MG63 (cell line): ENCODE results near the gene SIGLEC1. TPM values are rescaled to one million over a fixed set of nuclear protein-coding genes. Genes with fewer than 3 reads are reported as not detected.

ENCODE experiments used
- DNase-seq: peaks from one replicate; pipeline ENCODE4 v3.0.0-alpha.2; 2020
- H3K27me3 ChIP-seq: fragments of 250-450 bp; sonication (Bioruptor Pico); 2 replicates; pipeline ENCODE4 v1.5.1; 2020; ENCODE audit warnings: mild to moderate bottlenecking, moderate library complexity
- H3K36me3 ChIP-seq: fragments of 250-450 bp; sonication (Bioruptor Pico); 2 replicates; pipeline ENCODE4 v1.5.1; 2020; ENCODE audit warnings: mild to moderate bottlenecking, moderate library complexity
- H3K4me3 ChIP-seq: fragments of 250-450 bp; sonication (Bioruptor Pico); 2 replicates; pipeline ENCODE4 v1.5.1; 2020; ENCODE audit warnings: mild to moderate bottlenecking, moderate library complexity
- H3K9me3 ChIP-seq: fragments of 250-450 bp; sonication (Bioruptor Pico); 2 replicates; pipeline ENCODE4 v1.5.1; 2020; ENCODE audit warnings: mild to moderate bottlenecking, moderate library complexity
- total RNA-seq: library from RNA; depleted of rRNA; stranded (reverse); fragments of >200 nt; shearing (Covaris generic); gene quantifications from 2 replicates; pipeline ENCODE4 v1.2.3, GENCODE V29; 2014; ENCODE audit warnings: low replicate concordance; rRNA removed

The SIGLEC1 gene
- total RNA-seq, 1 experiment from 2014 or later = not detected

DNA sequence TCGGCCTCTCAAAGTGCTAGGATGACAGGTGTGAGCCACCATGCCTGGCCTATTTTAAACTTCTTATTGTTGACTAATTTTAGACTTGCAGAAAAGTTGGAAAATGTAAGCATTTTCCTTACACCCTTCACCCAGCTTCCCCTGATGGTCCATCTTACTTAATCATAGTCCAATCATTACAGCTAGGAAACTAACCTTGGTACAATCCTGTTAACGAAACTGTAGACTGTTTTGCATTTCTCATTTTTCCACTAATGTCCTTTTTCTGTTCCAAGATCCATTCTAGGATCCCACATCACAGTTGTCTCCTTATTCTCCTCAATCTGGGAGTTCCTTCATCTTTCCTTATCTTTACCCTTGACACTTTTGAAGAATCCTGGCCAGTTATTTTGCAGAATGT is 48.5 kb downstream of the SIGLEC1 start:
- H3K9me3 ChIP-seq = no peaks in the 10 kb centered on the region
- no peaks in the 10 kb centered on the region for H3K27me3 ChIP-seq
- H3K36me3 ChIP-seq = no peaks in the 10 kb centered on the region
- no peak for DNase-seq
- H3K4me3 ChIP-seq = no peak overlapping the region

DNA sequence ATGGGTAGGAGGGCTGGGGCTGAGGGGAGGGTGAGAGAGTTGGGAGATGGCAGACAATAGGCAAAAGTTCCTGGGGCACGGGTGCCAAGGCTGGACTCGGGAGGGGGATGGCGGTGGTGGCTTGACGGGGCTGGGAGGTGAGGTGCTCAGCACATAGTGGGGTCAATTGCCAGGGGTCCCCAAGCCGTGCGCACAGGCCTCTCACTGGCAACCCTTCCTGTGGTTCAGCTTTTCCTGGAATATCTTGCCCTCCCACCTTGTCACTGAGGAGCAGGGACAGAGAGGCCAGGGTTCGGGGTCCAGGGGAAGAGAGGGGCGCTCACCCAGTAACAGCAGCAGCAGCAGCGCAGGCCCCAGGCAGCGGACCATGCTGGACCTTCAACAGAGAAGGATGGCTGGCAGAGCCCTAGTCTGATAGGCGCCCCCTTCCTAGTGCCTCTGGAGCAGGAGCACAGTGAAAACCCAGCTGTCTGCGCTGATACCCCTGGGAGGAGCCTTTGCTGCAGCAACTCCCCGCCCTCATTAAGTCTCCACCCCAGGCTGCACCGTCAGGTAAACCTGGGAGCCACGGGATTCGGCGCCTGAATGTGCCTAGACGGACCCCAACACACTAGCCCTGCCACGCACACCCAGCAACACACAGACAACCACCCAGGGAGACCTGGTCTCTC is 49.2 kb downstream of the SIGLEC1 start, which contains the start of gene GFRA4:
Gene GFRA4 (minus strand): TSS at position 369 of the 671 bp plus-strand sequence. CDS start 0 bp downstream, at position 369.
- no peak within 1 kb of the TSS for H3K4me3 ChIP-seq
- DNase-seq = no peak
- no peaks in the 10 kb centered on the region for H3K9me3 ChIP-seq
- H3K27me3 ChIP-seq = no peaks in the 10 kb centered on the region
- H3K36me3 ChIP-seq = no peaks in the 10 kb centered on the region

Other genes with a start within 250 kb of the SIGLEC1 start
- 6.6 and 7.1 TPM in 2 replicates for gene ATRN, start 241.6 kb downstream of the SIGLEC1 start, total RNA-seq
- not detected in 2 replicates for gene GFRA4, start 49.2 kb downstream of the SIGLEC1 start, total RNA-seq
- gene ADAM33, start 30.6 kb downstream of the SIGLEC1 start, total RNA-seq = 4.9 and 7.3 TPM in 2 replicates
- 0.03 TPM in 1 of 2 replicates, not detected in the other for gene HSPA12B, start 20.1 kb upstream of the SIGLEC1 start, total RNA-seq
- gene ADISSP, start 55.2 kb upstream of the SIGLEC1 start, total RNA-seq = 42.8 and 66.6 TPM in 2 replicates
- gene SPEF1, start 68.8 kb upstream of the SIGLEC1 start, total RNA-seq = 0.95 TPM in 1 of 2 replicates, not detected in the other
- gene CENPB, start 74.1 kb upstream of the SIGLEC1 start, total RNA-seq = 50.0 and 81.5 TPM in 2 replicates
- 13.9 and 16.0 TPM in 2 replicates for gene CDC25B, start 83.7 kb upstream of the SIGLEC1 start, total RNA-seq
- 11.6 and 24.6 TPM in 2 replicates for gene AP5S1, start 107.9 kb upstream of the SIGLEC1 start, total RNA-seq
- 4.4 and 6.2 TPM in 2 replicates for gene MAVS, start 134.2 kb upstream of the SIGLEC1 start, total RNA-seq
- 31.4 and 57.1 TPM in 2 replicates for gene PANK2, start 176.8 kb upstream of the SIGLEC1 start, total RNA-seq